Mucosa of gallbladder (tissue), 1 donor: ENCODE data around the gene ACTR3. TPM values are rescaled to one million over a fixed set of nuclear protein-coding genes. Genes with fewer than 3 reads are reported as not detected.

Experiments
- DNase-seq: peaks from one replicate; pipeline ENCODE4 v3.0.0-alpha.2; 2020; ENCODE audit warnings: low spot score
- total RNA-seq: library from RNA; stranded (reverse); gene quantifications from one replicate; pipeline ENCODE4 v1.2.1, GENCODE V29; 2021
- donor health status: DM: no; HTN: no; CAD: no.

Gene ACTR3
- total RNA-seq, 1 donor from 2014 or later: 184 TPM

- no peak for DNase-seq
Measured at GRCh38 chr2:113966171-113966570, 76.3 kb downstream of the ACTR3 start.

GRCh38 chr2:113966832-113967231 lies 76.9 kb downstream of the ACTR3 start:
- DNase-seq: no peak

DNA sequence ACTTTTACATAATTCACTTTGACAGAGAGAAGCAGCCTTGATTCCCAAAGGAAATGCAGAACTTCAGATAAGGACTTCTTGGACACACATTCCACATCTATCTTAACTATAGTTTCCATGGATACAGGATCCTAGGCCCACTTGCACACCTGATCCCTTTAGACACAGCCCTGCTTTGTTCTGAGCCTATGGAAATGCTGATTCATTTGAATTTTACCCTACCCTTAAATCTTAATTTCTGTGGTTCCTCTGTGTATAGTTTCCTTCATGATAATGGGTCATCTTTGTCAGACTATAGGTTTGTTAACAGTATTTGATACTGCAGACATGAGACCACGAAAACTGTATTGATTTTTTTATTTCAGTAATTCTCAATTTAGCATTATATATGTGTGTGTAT lies 77.4 kb downstream of the ACTR3 start:
- no peak for DNase-seq

- DNase-seq: no peak
Measured at GRCh38 chr2:113972766-113973165, 82.9 kb downstream of the ACTR3 start.

DNA sequence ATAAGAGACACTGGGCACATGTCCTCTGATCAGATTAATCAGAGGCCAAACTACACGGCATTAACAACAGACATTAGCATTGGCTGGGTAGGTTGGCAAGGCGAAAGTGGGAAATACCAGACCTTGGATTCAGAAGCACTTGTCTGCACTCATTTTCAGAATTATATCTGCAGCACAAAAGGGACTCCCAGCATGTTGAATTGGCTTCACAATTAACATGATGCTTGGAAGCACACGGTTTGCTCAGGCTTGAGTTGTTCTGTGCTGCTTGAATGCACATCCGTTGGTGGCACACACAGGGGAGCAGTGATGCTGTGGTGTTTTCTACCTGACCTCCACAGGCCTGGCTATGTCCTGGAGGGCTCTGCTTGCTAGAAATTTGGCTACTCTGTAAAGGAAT lies 83.9 kb downstream of the ACTR3 start:
- no peak for DNase-seq

DNA sequence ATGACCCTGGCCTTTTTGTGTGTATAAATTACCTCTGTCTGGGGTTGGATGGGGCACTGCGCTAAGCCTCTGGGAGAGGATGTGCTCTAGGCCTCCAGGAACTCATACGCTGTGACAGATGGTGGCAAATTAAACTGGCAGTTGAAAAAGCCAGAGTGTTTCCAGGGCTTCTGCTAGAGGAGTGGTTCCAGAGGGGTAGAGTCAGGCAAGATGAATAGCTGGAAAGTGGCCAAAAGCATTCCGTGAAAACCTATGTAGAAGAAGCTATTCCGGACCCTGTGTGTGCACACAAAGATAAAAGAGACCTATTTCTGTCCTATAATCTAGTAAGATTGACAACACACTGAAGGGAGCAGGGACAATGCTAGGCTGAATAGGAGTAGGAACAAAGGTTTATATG lies 84.8 kb downstream of the ACTR3 start:
- DNase-seq: no peak

- DNase-seq: no peak
Measured at GRCh38 chr2:113976277-113976928, 86.5 kb downstream of the ACTR3 start.

GRCh38 chr2:113977060-113977659 lies 87.3 kb downstream of the ACTR3 start:
- no peak for DNase-seq

- DNase-seq: peak; percentile 40
Measured at GRCh38 chr2:113977660-113978523, 88.0 kb downstream of the ACTR3 start.

- no peak for DNase-seq
Measured at GRCh38 chr2:113978524-113979190, 88.8 kb downstream of the ACTR3 start.

DNA sequence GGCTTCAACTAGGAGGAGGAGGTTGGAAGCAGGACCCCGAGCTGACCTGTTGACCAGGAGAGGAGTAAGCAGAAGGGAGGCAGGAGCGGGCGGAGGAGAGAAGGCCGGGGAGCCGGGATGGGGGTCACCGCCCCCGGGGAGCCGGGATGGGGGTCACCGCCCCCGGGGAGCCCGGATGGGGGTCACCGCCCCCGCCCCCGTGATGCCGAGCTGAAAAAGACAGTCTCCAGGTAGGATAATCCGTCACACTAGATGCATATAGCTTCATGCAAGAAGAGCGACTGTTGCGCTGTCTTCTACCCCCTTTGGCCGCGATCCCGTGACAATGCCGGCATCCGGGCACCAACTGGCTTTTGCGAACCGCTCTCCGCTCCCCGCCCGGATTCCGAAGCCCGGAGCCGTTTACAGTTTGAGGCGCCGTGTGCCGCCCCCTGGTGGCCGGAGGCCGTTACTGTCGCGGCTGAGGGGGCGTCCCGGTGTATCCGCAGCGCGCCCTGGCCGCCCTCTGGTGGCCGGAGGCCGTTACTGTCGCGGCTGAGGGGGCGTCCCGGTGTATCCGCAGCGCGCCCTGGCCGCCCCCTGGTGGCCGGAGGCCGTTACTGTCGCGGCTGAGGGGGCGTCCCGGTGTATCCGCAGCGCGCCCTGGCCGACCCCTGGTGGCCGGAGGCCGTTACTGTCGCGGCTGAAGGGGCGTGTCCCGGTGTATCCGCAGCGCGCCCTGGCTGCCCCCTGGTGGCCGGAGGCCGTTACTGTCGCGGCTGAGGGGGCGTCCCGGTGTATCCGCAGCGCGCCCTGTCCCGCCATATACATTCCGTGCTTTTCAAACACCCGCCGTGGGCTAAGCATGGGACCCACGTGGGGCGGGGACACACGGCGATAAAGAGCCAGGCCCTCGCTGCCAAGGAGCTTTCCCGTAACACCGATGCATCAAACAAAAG lies 89.6 kb downstream of the ACTR3 start:
- DNase-seq: no peak

- no peak for DNase-seq
Measured at GRCh38 chr2:113980946-113981345, 91.1 kb downstream of the ACTR3 start.

- DNase-seq: no peak
Measured at GRCh38 chr2:113981404-113982134, 91.7 kb downstream of the ACTR3 start.

GRCh38 chr2:113985554-113986397 lies 95.9 kb downstream of the ACTR3 start:
- DNase-seq: no peak

GRCh38 chr2:113986762-113987290 lies 96.9 kb downstream of the ACTR3 start:
- DNase-seq: no peak

DNA sequence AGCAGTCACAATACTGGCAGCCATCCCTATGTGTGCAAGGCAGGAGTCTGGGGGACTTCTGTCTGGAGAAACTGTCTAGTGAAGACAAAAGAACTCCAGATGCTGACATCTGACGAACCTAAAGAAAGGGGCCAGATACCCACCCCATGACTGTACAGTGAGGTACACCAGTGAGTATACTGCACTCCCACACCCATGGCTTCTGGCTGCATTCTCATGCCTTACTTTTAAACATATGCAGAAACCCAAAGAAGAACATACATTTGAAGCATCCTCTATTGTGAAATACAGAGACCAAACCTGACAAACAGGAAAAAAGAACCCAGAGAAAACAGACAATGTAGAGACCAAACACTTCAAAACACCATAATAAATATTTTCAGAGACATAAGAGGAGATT lies 102.2 kb downstream of the ACTR3 start:
- DNase-seq: no peak

GRCh38 chr2:113996671-113997594 lies 107.0 kb downstream of the ACTR3 start:
- DNase-seq: no peak

DNA sequence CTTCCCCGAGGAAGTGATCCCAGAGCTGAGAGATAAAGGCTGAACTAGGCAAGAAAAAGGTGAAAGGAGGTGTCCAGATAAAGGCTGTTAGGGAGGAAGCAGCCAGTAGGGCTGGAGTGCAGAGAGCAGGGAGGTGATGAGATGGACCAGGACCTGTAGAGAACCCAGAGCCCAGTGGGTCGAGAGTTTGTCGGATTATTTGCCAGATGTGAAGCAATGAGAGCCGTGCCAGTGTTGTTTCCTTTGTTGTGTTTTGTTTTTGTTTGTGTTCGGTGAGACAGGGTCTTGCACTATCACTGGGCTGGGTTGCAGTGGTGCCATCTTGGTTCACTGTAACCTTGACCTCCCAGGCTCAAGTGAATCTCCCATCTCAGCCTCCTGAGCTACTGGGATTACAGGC lies 111.3 kb downstream of the ACTR3 start:
- no peak for DNase-seq
